ENCODE data around the gene SERPINA7. TPM values are rescaled to one million over a fixed set of nuclear protein-coding genes. Genes with fewer than 3 reads are reported as not detected.
"Not testable (repeated sequence)": the region's sequence is repeated elsewhere in the genome, so short reads cannot be mapped to it uniquely, and the experiment has no call there.

The SERPINA7 gene
- total RNA-seq, 2 donors from 2014 or later: not detected

- no peak for TF ChIP-seq CTCF (IDR thresholded peaks at IDR 0.05)
- H3K4me3 ChIP-seq: no peak overlapping the region
- H3K36me3 ChIP-seq: no peaks in the 10 kb centered on the region
- no peak for DNase-seq (ENCODE audit: low spot score)
- no peak overlapping the region for H3K27ac ChIP-seq
- no peaks in the 10 kb centered on the region for H3K4me1 ChIP-seq
- H3K27me3 ChIP-seq: no peaks in the 10 kb centered on the region
- no peaks in the 10 kb centered on the region for H3K9me3 ChIP-seq
Observed at GRCh38 chrX:105999294-105999693, 39.2 kb downstream of the SERPINA7 start.

GRCh38 chrX:105988487-105988886 is 50.0 kb downstream of the SERPINA7 start:
- H3K27ac ChIP-seq; H3K4me1 ChIP-seq; H3K27me3 ChIP-seq; H3K9me3 ChIP-seq; DNase-seq (ENCODE audit: low spot score); H3K4me3 ChIP-seq; H3K36me3 ChIP-seq: not testable (repeated sequence)

Other genes with a start within 250 kb of the SERPINA7 start
- 1 to 10 TPM in 1 of 2 donors, under 1 TPM in 1; 0.39 to 2.3 TPM for gene NRK, start 216.2 kb downstream of the SERPINA7 start, total RNA-seq
- 1 to 10 TPM; 5.9 to 7.7 TPM for gene PWWP3B, start 129.6 kb upstream of the SERPINA7 start, total RNA-seq

Data from right atrium auricular region (tissue), 2 donors.